HG03521 (cell line): ENCODE data around the gene DDX51.
"Not testable (repeated sequence)": the region's sequence is repeated elsewhere in the genome, so short reads cannot be mapped to it uniquely, and the experiment has no call there.

Source experiments
- ATAC-seq: cut with Tn5 transposase; IDR thresholded peaks from one replicate; pipeline ENCODE4 v1.9.1; 2021; ENCODE audit warnings: mild to moderate bottlenecking, moderate library complexity; ENCODE audit not compliant: unreplicated experiment

DDX51 gene

GRCh38 chr12:132141976-132142678 lies 2.0 kb downstream of the DDX51 start:
- no peak for ATAC-seq

- no peak for ATAC-seq
Measured at GRCh38 chr12:132140918-132141841, 2.9 kb downstream of the DDX51 start.

- no peak for ATAC-seq
Measured at GRCh38 chr12:132140501-132140900, 3.6 kb downstream of the DDX51 start.

- ATAC-seq: no peak
Measured at GRCh38 chr12:132139912-132140311, 4.2 kb downstream of the DDX51 start.

GRCh38 chr12:132138941-132139871 lies 4.9 kb downstream of the DDX51 start:
- no peak for ATAC-seq

- ATAC-seq: no peak
Measured at GRCh38 chr12:132137483-132138125, 6.5 kb downstream of the DDX51 start.

GRCh38 chr12:132136226-132136625 lies 7.9 kb downstream of the DDX51 start:
- ATAC-seq: not testable (repeated sequence)

GRCh38 chr12:132134653-132135183 lies 9.4 kb downstream of the DDX51 start:
- not testable (repeated sequence) for ATAC-seq

- no peak for ATAC-seq
Measured at GRCh38 chr12:132133952-132134652, 10.0 kb downstream of the DDX51 start.

- no peak for ATAC-seq
Measured at GRCh38 chr12:132132609-132133430, 11.3 kb downstream of the DDX51 start.

- no peak for ATAC-seq
Measured at GRCh38 chr12:132131952-132132351, 12.2 kb downstream of the DDX51 start.

GRCh38 chr12:132131229-132131628 lies 12.9 kb downstream of the DDX51 start:
- no peak for ATAC-seq

- ATAC-seq: no peak
Measured at GRCh38 chr12:132130690-132131089, 13.4 kb downstream of the DDX51 start.

- ATAC-seq: no peak
Measured at GRCh38 chr12:132129007-132129406, 15.1 kb downstream of the DDX51 start.

GRCh38 chr12:132127041-132127440 lies 17.1 kb downstream of the DDX51 start:
- ATAC-seq: no peak

GRCh38 chr12:132125736-132126135 lies 18.4 kb downstream of the DDX51 start:
- no peak for ATAC-seq

- ATAC-seq: no peak
Measured at GRCh38 chr12:132124766-132125425, 19.2 kb downstream of the DDX51 start.
